ENCODE results near the gene ABCG1. TPM values are rescaled to one million over a fixed set of nuclear protein-coding genes. Genes with fewer than 3 reads are reported as not detected.

ABCG1 gene
- total RNA-seq, 2 donors from 2014 or later: 3.1 to 3.5 TPM

DNA sequence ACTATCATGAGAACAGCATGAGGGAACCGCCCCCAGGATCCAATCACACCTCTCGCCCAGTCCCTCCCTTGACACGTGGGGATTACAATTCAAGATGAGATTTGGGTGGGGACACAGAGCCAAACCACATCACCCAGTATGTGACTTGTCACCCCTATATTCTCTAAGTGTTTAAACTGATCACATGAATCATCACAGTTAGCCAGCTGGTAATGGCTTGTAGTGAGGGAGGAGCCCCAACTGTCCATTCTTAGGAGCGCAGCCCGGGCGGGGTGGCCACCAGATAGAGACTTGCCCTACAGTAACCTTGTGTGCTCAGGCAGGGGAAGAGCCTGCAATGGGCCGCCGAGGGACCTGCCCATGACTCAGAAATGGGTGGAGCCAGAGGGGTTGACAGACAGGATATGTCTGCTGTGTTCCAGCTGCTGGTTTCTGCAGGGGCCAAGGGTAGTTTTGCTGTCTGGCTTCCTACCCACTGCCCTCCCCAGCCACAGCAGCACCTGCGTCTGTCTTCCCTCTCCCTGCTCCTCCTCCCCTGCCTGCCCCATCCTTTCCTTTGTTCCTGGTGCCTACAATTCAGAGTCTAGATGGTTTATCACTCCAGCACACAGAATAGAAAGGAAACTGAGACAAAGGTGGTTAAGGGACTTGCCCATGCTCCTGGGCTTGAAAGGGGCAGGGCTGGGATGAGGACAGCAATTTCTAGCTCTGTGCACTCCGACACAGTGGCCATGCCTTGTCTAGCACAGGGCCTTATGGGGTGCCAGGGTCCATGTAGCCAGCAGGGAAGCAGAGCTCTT is 9.2 kb downstream of the ABCG1 start:
- Mint-ChIP-seq H3K27me3 (peaks cover 0 to 8% of the 10 kb centered on the region in 2 donors), H3K4me1 (ENCODE audit: low read depth in 2 of 2) (peaks cover 32 to 37% of the 10 kb centered on the region in 2 donors), H3K36me3 (no peaks in the 10 kb centered on the region), H3K27ac (peak overlapping the region; percentile 2 to 34), H3K9me3 (peaks cover 5% of the 10 kb centered on the region), H3K4me3 (peak overlapping the region; percentile 47)
- peak; percentile 98 to 99 for ATAC-seq
- DNase-seq (ENCODE audit: low spot score): peak; percentile 93

- H3K9me3 Mint-ChIP-seq: peaks cover 5% of the 10 kb centered on the region
- peak overlapping the region; percentile 47 for H3K4me3 Mint-ChIP-seq
- H3K27me3 Mint-ChIP-seq: peaks cover 0 to 6% of the 10 kb centered on the region in 2 donors
- ATAC-seq (no peak), DNase-seq (ENCODE audit: low spot score) (no peak)
- H3K36me3 Mint-ChIP-seq: no peaks in the 10 kb centered on the region
- H3K4me1 Mint-ChIP-seq (ENCODE audit: low read depth in 2 of 2): peaks cover 38 to 44% of the 10 kb centered on the region in 2 donors
- H3K27ac Mint-ChIP-seq: peak overlapping the region; percentile 2 to 76
Observed at GRCh38 chr21:42228709-42229220, 9.8 kb downstream of the ABCG1 start.

GRCh38 chr21:42229676-42230075 is 10.7 kb downstream of the ABCG1 start:
- H3K4me3 Mint-ChIP-seq: no peak overlapping the region
- H3K36me3 Mint-ChIP-seq: no peaks in the 10 kb centered on the region
- no peak for DNase-seq (ENCODE audit: low spot score)
- peaks cover 5% of the 10 kb centered on the region for H3K9me3 Mint-ChIP-seq
- peaks cover 41 to 50% of the 10 kb centered on the region in 2 donors for H3K4me1 Mint-ChIP-seq (ENCODE audit: low read depth in 2 of 2)
- H3K27ac Mint-ChIP-seq: peak overlapping the region in 1 of 2 donors; percentile 76
- no peak for ATAC-seq
- H3K27me3 Mint-ChIP-seq: peaks cover 0 to 6% of the 10 kb centered on the region in 2 donors

DNA sequence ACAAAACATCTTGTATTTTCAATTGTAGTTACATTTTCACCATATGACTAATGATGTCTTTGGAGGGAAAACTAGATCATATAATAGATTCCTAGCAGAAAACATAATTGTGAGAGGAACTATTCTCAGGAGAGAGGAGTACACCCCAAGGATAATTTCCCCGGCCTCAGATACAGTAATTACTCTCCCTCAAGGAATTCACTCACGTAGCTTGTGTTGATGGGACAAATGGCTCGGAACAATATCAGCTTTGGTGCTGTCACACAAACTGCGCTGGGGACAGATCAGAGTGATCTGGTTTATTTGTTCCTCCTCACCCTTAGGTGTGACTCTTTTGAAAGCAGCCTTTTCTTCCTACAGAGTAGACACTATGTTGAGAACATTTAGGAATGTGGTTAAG is 11.2 kb downstream of the ABCG1 start:
- H3K36me3 Mint-ChIP-seq: no peaks in the 10 kb centered on the region
- peaks cover 0 to 6% of the 10 kb centered on the region in 2 donors for H3K27me3 Mint-ChIP-seq
- peaks cover 41 to 52% of the 10 kb centered on the region in 2 donors for H3K4me1 Mint-ChIP-seq (ENCODE audit: low read depth in 2 of 2)
- peaks cover 5% of the 10 kb centered on the region for H3K9me3 Mint-ChIP-seq
- no peak overlapping the region for H3K4me3 Mint-ChIP-seq
- no peak overlapping the region for H3K27ac Mint-ChIP-seq
- ATAC-seq (no peak), DNase-seq (ENCODE audit: low spot score) (no peak)

DNA sequence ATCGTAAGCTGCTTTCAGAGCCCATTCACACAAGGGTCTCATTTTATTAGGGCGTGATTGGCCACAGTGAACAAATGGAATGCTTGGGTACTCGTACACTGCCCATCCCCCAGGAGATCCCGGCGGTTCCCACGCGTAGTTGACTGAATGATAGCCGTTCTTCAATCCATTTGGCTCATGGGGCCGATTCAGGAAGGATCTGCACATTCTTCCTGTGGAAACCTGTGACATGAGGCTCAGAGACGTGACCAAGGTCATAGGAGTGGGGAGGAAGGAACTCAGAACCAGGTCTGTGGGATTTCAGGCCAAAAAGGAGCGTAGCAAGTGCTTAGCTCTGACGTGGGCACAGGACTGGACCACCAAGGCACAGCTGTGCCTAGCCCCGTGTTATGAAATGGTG is 11.7 kb downstream of the ABCG1 start:
- peaks cover 5% of the 10 kb centered on the region for H3K9me3 Mint-ChIP-seq

GRCh38 chr21:42231756-42232155 is 12.8 kb downstream of the ABCG1 start:
- H3K36me3 Mint-ChIP-seq: no peaks in the 10 kb centered on the region
- no peak overlapping the region for H3K27ac Mint-ChIP-seq
- ATAC-seq (no peak), DNase-seq (ENCODE audit: low spot score) (no peak)
- peaks cover 5% of the 10 kb centered on the region for H3K9me3 Mint-ChIP-seq
- H3K4me3 Mint-ChIP-seq: no peak overlapping the region
- peaks cover 0 to 3% of the 10 kb centered on the region in 2 donors for H3K27me3 Mint-ChIP-seq
- peaks cover 48 to 59% of the 10 kb centered on the region in 2 donors for H3K4me1 Mint-ChIP-seq (ENCODE audit: low read depth in 2 of 2)

More for the DNA sequence above, 11.7 kb downstream of the ABCG1 start:
- Mint-ChIP-seq H3K4me1 (ENCODE audit: low read depth in 2 of 2) (peaks cover 41 to 54% of the 10 kb centered on the region in 2 donors), H3K4me3 (no peak overlapping the region), H3K27me3 (peaks cover 0 to 4% of the 10 kb centered on the region in 2 donors), H3K36me3 (no peaks in the 10 kb centered on the region), H3K27ac (no peak overlapping the region)
- DNase-seq (ENCODE audit: low spot score) (no peak), ATAC-seq (no peak)

DNA sequence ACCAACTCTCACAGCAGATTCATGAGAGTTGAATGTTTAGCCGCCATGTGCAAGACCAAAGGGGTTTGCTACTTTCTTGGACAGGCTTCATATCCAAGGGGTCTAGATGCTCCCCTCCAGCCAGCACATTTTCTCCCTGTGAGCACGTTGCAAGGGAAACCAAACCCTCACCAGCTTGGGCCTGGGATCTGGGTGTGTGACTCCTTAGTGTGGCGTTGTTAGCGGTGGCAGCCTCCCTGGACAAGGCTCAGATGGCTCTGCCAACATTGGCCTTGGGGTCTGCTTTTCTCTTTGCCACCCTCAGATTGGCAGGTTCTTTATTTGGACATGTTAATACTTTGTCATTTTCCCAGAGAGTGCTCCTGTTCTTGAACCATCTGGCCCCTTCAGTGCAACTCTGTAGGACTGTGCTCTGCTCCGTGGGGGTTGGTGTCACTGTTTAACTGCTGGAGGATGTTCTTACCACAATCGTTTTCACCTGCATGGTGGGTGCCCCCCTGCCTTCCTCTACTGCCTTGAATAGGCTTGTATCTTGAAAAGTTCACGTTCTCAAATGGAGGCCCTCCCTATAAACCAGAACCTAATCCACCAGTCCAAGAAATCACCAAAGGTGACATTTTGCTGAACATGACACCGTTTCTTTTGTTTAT is 13.4 kb downstream of the ABCG1 start:
- ATAC-seq (no peak), DNase-seq (ENCODE audit: low spot score) (no peak)
- peak overlapping the region; percentile 75 to 92 for H3K27ac Mint-ChIP-seq
- H3K36me3 Mint-ChIP-seq: no peaks in the 10 kb centered on the region
- peaks cover 49 to 58% of the 10 kb centered on the region in 2 donors for H3K4me1 Mint-ChIP-seq (ENCODE audit: low read depth in 2 of 2)
- H3K9me3 Mint-ChIP-seq: peaks cover 4% of the 10 kb centered on the region
- H3K27me3 Mint-ChIP-seq: peaks cover 0 to 5% of the 10 kb centered on the region in 2 donors
- H3K4me3 Mint-ChIP-seq: peak overlapping the region; percentile 81

DNA sequence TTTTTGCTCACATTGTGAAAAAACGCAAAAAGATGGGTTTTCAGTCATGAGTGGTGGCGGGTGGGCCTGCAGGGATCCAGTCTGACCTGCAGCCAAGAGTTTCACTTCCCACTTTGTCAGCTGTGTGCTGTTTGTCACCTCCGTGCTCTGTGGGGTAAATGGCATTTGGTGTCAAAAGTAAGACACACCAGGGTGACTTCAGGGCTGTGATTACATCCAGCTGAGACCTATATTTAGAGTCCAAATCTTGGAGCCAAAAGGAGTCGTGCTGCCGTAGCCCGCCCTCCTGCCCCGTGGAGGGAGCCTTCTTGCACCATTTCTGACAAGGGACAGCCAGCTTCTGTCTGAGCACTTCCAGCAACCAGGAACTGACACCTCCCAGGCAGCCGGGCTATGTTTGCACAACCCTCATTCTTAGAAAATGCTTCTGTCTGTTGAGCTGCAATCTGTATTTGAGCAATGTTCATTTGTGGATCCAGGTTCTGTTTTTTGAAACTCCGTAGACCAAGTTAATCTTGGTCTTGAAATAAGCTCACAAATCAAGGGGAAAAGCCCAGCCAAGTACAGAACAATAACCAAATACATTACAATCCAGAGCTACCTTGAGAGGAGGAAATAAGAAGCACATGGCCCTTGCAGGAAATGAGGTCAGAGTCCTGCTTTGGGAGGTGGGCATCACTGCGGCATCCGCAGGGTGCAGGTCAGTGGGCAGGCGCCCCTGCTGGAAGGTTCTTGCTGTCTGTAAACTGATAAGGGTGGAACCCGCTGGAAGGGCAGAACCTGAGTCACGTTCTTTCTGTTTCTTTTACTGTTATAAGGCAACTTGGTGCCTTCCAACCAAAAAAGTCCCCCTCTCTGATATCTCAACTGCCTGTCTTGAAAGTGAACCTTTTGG is 14.4 kb downstream of the ABCG1 start:
- Mint-ChIP-seq H3K27me3 (peaks cover 0 to 7% of the 10 kb centered on the region in 2 donors), H3K4me3 (peak overlapping the region; percentile 81), H3K9me3 (no peaks in the 10 kb centered on the region), H3K27ac (peak overlapping the region; percentile 75 to 92), H3K36me3 (no peaks in the 10 kb centered on the region), H3K4me1 (ENCODE audit: low read depth in 2 of 2) (peaks cover 49 to 54% of the 10 kb centered on the region in 2 donors)
- ATAC-seq (peak; percentile 74 to 77), DNase-seq (ENCODE audit: low spot score) (peak; percentile 71)

DNA sequence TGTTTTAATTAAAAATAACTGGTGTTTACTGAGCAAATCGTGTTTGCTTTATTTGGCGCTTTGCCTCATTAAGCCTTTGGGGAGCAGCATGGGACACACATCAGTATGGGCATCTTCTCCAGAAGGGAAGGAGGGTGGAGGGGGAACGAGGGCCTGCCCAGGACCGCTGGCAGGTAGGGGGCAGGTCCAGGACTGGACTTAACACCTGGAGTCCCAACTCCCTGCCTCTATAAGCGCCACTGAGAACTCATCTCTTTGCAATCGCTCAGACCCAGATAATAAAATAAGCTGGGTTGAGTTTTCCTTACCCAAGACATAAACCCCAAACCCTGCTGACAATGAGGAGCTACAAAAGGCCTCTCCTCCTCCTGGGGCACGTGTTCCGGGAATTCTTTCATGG is 15.1 kb downstream of the ABCG1 start:
- peak overlapping the region; percentile 81 for H3K4me3 Mint-ChIP-seq
- peaks cover 53 to 57% of the 10 kb centered on the region in 2 donors for H3K4me1 Mint-ChIP-seq (ENCODE audit: low read depth in 2 of 2)
- no peaks in the 10 kb centered on the region for H3K9me3 Mint-ChIP-seq
- no peaks in the 10 kb centered on the region for H3K36me3 Mint-ChIP-seq
- DNase-seq (ENCODE audit: low spot score) (no peak), ATAC-seq (no peak)
- H3K27me3 Mint-ChIP-seq: peaks cover 0 to 11% of the 10 kb centered on the region in 2 donors
- peak overlapping the region; percentile 75 to 92 for H3K27ac Mint-ChIP-seq

DNA sequence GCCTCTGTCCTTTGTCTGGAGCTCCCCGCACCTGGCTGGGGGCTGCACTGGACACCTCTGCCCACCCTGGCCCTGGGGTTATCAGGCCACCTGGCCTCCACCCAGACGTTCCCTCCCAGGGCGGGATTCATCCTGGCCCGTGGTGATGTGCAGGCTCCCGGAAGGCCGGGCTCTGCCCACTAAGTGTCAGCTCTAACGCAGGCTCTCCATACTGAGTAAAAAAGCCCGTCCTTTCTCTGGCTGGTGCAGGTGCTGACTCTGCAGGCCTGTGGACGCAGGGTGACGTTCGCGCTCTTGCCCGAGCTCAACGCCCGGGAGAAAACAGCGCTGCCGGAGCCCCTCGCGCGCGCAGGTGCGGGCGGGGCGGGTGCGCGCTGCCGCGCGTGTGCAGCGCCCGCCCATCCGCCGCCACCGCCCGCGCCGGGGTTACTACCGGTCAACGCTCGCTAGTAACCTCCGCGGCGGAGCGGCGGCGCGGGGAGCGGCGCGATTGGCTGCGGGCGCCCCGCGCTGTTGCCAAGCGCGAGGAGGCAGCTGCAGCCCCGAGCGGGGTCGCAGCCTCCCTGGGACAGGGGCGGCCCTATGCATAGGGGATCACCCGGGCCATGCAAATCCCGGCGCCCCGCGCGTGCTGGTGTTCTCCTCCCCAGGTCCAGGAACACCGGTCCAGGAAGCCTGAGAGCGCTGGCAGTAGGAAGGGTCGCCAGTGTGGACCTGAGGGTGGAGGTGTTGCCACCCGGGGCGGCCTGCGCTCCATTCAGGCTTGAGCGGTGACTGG is 15.7 kb downstream of the ABCG1 start:
- Mint-ChIP-seq H3K4me1 (ENCODE audit: low read depth in 2 of 2) (peaks cover 49 to 52% of the 10 kb centered on the region in 2 donors), H3K4me3 (peak overlapping the region; percentile 79)
- peak; percentile 78 to 84 for ATAC-seq

GRCh38 chr21:42235593-42235992 is 16.7 kb downstream of the ABCG1 start:
- H3K4me3 Mint-ChIP-seq: peak overlapping the region; percentile 59
- peaks cover 0 to 11% of the 10 kb centered on the region in 2 donors for H3K27me3 Mint-ChIP-seq
- no peaks in the 10 kb centered on the region for H3K9me3 Mint-ChIP-seq
- no peak for ATAC-seq
- H3K4me1 Mint-ChIP-seq (ENCODE audit: low read depth in 2 of 2): peaks cover 49 to 52% of the 10 kb centered on the region in 2 donors
- H3K36me3 Mint-ChIP-seq: no peaks in the 10 kb centered on the region
- H3K27ac Mint-ChIP-seq: peak overlapping the region; percentile 37 to 74
- DNase-seq (ENCODE audit: low spot score): no peak

More for the DNA sequence above, 15.7 kb downstream of the ABCG1 start:
- peak; percentile 79 for DNase-seq (ENCODE audit: low spot score)
- peaks cover 0 to 11% of the 10 kb centered on the region in 2 donors for H3K27me3 Mint-ChIP-seq
- no peaks in the 10 kb centered on the region for H3K36me3 Mint-ChIP-seq
- peak overlapping the region; percentile 75 to 92 for H3K27ac Mint-ChIP-seq
- no peaks in the 10 kb centered on the region for H3K9me3 Mint-ChIP-seq

- ATAC-seq (no peak), DNase-seq (ENCODE audit: low spot score) (no peak)
- peak overlapping the region; percentile 37 to 61 for H3K27ac Mint-ChIP-seq
- peaks cover 0 to 11% of the 10 kb centered on the region in 2 donors for H3K27me3 Mint-ChIP-seq
- H3K4me1 Mint-ChIP-seq (ENCODE audit: low read depth in 2 of 2): peaks cover 49 to 52% of the 10 kb centered on the region in 2 donors
- peak overlapping the region; percentile 67 for H3K4me3 Mint-ChIP-seq
- no peaks in the 10 kb centered on the region for H3K36me3 Mint-ChIP-seq
- H3K9me3 Mint-ChIP-seq: no peaks in the 10 kb centered on the region
Observed at GRCh38 chr21:42236014-42236413, 17.1 kb downstream of the ABCG1 start.
